Transverse colon (tissue), 3 donors: ENCODE data around the gene KLC4.

Source experiments
- CTCF ChIP-seq, 5 experiments: fragments of 200-600 bp in 3 of 5; fragments of 450-650 bp in 2 of 5; sonication (generic) in 3 of 5; IDR thresholded peaks; 1 replicate in 2 of 5; 2 replicates in 3 of 5; pipeline ENCODE4 v1.5.1; 2016 to 2017; ENCODE audit warnings: antibody characterized with exemption in 5 of 5, inconsistent platforms in 3 of 5, mild to moderate bottlenecking in 2 of 5, moderate library complexity in 1 of 5
- EP300 ChIP-seq: sonication (generic); formaldehyde crosslinking; IDR thresholded peaks from one replicate; pipeline ENCODE4 v1.6.1; 2017; ENCODE audit warnings: antibody characterized with exemption, low read depth
- POLR2A ChIP-seq: fragments of 450-650 bp; IDR thresholded peaks from one replicate; pipeline ENCODE4 v1.6.1; 2016; ENCODE audit warnings: antibody characterized with exemption, mild to moderate bottlenecking, moderate library complexity

GRCh38 chr6:43107344-43108062 lies 48.1 kb downstream of the KLC4 start:
- TF ChIP-seq POLR2A (no peak), CTCF (IDR thresholded peaks at IDR 0.05) (no peak), EP300 (no peak)
